Endothelial cell of hepatic sinusoid (primary cell): ENCODE results near the gene ONECUT1.
"Not testable (repeated sequence)": the region's sequence is repeated elsewhere in the genome, so short reads cannot be mapped to it uniquely, and the experiment has no call there.

Experiments used
- in situ Hi-C: cut with HindIII; loops from 2 replicates; pipeline ENCODE4 v1.10.0; 2017; ENCODE audit warnings: low sequenced_read_pairs

ONECUT1 gene

GRCh38 chr15:52790169-52790708, at the start of gene ONECUT1:
TSS of gene ONECUT1 (minus strand) at chr15:52790336. CDS start at chr15:52789884, 452 bp downstream.
- in situ Hi-C loops = no loop called here

GRCh38 chr15:52834379-52834778, 44.2 kb upstream of the ONECUT1 start:
- in situ Hi-C loops = no loop called here

GRCh38 chr15:52824169-52824942, 34.2 kb upstream of the ONECUT1 start:
- in situ Hi-C loops = not testable (repeated sequence)

- in situ Hi-C loops = no loop called here
Observed at GRCh38 chr15:52822475-52822874, 32.3 kb upstream of the ONECUT1 start.

GRCh38 chr15:52819253-52819652, 29.1 kb upstream of the ONECUT1 start:
- in situ Hi-C loops = no loop called here

GRCh38 chr15:52815899-52816298, 25.8 kb upstream of the ONECUT1 start:
- in situ Hi-C loops = not testable (repeated sequence)

GRCh38 chr15:52808996-52809395, 18.9 kb upstream of the ONECUT1 start:
- in situ Hi-C loops = no loop called here

GRCh38 chr15:52808441-52808840, 18.3 kb upstream of the ONECUT1 start:
- in situ Hi-C loops = no loop called here

GRCh38 chr15:52806284-52806655, 16.1 kb upstream of the ONECUT1 start:
- in situ Hi-C loops = no loop called here

- in situ Hi-C loops = no loop called here
Observed at GRCh38 chr15:52805351-52806283, 15.5 kb upstream of the ONECUT1 start.

GRCh38 chr15:52804526-52805081, 14.5 kb upstream of the ONECUT1 start:
- in situ Hi-C loops = no loop called here

- in situ Hi-C loops = no loop called here
Observed at GRCh38 chr15:52803467-52804306, 13.6 kb upstream of the ONECUT1 start.

- in situ Hi-C loops = no loop called here
Observed at GRCh38 chr15:52803108-52803466, 13.0 kb upstream of the ONECUT1 start.

GRCh38 chr15:52802110-52802509, 12.0 kb upstream of the ONECUT1 start:
- in situ Hi-C loops = no loop called here

- in situ Hi-C loops = no loop called here
Observed at GRCh38 chr15:52801748-52802085, 11.6 kb upstream of the ONECUT1 start.

GRCh38 chr15:52800828-52801747, 11.0 kb upstream of the ONECUT1 start:
- in situ Hi-C loops = no loop called here

- in situ Hi-C loops = no loop called here
Observed at GRCh38 chr15:52799145-52799811, 9.1 kb upstream of the ONECUT1 start.

- in situ Hi-C loops = no loop called here
Observed at GRCh38 chr15:52798529-52799101, 8.5 kb upstream of the ONECUT1 start.
